AG04449 (cell line): ENCODE results near the gene SLC18A2.
"Not testable (repeated sequence)": the region's sequence is repeated elsewhere in the genome, so short reads cannot be mapped to it uniquely, and the experiment has no call there.

Source experiments
- CTCF ChIA-PET: fragments of 350-600 bp; formaldehyde crosslinking; extraction: SDS; loops from one replicate; lab custom pipeline; 2021; ENCODE audit warnings: antibody characterized with exemption; lab: Yijun Ruan, JAX
- POLR2A ChIA-PET: fragments of 400-600, 350-600 bp; formaldehyde crosslinking; extraction: SDS; loops from one replicate; lab custom pipeline; 2020; ENCODE audit warnings: antibody characterized with exemption, inconsistent platforms; lab: Yijun Ruan, JAX
- DNase-seq: peaks from one replicate; pipeline ENCODE4 v3.0.0-alpha.2; 2010; ENCODE audit warnings: low read depth, low spot score
- H3K4me3 ChIP-seq: 2 replicates; pipeline ENCODE4 v1.5.1; 2011; ENCODE audit warnings: low read depth, mild to moderate bottlenecking, control low read depth, low read length
- TF ChIP-seq, protein P1 (sequence below): IDR thresholded peaks from one replicate; pipeline ENCODE4 v1.5.1; 2011; ENCODE audit warnings: mild to moderate bottlenecking, moderate library complexity, low read length, control low read depth, inconsistent platforms; ENCODE audit not compliant: insufficient read depth; ENCODE audit errors: missing control alignments

SLC18A2 gene

DNA sequence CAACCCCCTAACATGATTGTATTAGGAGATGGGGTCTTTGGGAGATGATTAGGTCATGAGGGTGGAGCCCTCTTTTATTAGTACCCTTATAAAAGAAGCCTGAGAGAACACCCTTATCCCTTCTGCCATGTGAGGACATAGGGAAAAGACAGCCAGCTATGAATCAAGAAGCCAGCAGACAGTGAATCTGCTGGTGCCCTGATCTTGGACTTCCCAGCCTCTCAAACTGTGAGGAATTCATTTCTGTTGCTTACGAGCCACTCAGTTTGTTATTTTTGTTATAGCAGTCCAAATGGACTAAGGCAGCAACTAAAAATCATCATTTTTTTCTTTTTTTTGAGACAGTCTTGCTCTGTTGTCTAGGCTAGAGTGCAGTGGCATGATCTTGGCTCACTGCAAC lies 59.8 kb downstream of the SLC18A2 start:
- DNase-seq: no peak
- TF ChIP-seq, protein P1, sequence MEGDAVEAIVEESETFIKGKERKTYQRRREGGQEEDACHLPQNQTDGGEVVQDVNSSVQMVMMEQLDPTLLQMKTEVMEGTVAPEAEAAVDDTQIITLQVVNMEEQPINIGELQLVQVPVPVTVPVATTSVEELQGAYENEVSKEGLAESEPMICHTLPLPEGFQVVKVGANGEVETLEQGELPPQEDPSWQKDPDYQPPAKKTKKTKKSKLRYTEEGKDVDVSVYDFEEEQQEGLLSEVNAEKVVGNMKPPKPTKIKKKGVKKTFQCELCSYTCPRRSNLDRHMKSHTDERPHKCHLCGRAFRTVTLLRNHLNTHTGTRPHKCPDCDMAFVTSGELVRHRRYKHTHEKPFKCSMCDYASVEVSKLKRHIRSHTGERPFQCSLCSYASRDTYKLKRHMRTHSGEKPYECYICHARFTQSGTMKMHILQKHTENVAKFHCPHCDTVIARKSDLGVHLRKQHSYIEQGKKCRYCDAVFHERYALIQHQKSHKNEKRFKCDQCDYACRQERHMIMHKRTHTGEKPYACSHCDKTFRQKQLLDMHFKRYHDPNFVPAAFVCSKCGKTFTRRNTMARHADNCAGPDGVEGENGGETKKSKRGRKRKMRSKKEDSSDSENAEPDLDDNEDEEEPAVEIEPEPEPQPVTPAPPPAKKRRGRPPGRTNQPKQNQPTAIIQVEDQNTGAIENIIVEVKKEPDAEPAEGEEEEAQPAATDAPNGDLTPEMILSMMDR: no peak
- ChIA-PET POLR2A (no interaction called here), CTCF (interaction anchor here (2.6 to 3.9 kb wide), 2 partner anchors 19 to 84 kb away, joined by 10 to 30 read pairs; no protein-coding TSS in a partner anchor)
- H3K4me3 ChIP-seq: no peak overlapping the region

DNA sequence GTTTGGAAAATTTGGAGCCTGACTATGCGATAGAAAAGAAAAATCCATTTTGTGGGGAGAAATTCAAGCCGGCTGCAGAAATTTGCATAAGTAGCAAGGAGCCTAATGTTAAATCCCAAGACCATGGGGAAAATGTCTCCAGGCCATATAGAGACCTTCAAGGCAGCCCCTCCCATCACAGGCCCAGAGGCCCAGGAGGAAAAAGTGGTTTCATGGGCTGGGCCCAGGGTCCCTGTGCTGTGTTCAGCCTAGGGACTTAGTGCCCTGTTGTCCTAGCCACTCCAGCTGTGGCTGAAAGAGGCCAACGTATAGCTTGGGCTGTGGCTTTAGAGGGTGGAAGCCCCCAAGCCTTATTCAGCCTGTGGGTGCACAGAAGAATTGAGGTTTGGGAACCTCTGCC lies 62.5 kb downstream of the SLC18A2 start:
- POLR2A ChIA-PET, DNase-seq, H3K4me3 ChIP-seq: not testable (repeated sequence)
- CTCF ChIA-PET: interaction anchor here (0.7 to 1.1 kb wide), 3 partner anchors 16 to 87 kb away, joined by 3 to 6 read pairs (median 3); no protein-coding TSS in a partner anchor

DNA sequence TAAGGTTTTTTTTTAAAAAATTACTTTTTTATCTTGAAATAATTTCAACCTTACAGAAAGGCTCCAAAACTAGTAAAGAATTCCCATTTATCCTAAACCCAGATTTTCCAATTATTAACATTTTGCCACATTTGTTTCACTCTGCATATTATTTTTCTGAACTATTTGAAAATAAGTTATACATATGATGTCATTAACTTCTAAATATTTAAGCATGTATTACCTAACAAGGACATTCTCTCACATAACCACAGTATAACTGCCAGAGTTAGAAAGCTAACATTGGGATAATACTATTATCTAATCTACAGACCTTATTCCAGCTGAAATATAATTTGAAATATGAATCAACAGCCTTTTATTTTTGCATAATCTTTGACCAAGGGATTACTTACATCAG lies 65.8 kb downstream of the SLC18A2 start:
- TF ChIP-seq, protein P1: no peak
- DNase-seq: no peak
- no peak overlapping the region for H3K4me3 ChIP-seq
- CTCF ChIA-PET: interaction anchor here (1.0 to 6.2 kb wide), 2 partner anchors 12 to 90 kb away, joined by 3 to 49 read pairs; no protein-coding TSS in a partner anchor
- POLR2A ChIA-PET: no interaction called here

DNA sequence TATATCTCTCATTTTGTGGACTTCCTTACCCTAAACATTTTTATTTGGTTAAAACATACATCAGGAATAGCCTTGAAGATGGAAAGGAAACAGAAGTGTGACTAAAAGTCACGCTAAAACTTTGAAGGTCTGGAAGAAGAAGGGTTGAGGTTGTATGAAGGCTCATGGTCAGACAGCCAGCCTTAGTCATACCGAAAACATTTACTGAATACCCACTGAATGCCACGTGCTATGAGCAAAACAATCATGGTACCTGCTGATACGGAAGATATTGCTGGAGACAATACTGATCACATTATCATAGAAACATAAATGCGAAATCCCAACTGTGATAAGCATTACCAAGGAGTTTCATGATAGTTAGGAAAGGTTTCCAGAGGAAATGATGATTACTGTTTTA lies 70.3 kb downstream of the SLC18A2 start:
- no peak overlapping the region for H3K4me3 ChIP-seq
- DNase-seq: no peak
- ChIA-PET CTCF (interaction anchor here (0.9 to 6.2 kb wide), 3 partner anchors 8 to 94 kb away, joined by 3 to 49 read pairs (median 3); no protein-coding TSS in a partner anchor), POLR2A (no interaction called here)
- TF ChIP-seq, protein P1: no peak

DNA sequence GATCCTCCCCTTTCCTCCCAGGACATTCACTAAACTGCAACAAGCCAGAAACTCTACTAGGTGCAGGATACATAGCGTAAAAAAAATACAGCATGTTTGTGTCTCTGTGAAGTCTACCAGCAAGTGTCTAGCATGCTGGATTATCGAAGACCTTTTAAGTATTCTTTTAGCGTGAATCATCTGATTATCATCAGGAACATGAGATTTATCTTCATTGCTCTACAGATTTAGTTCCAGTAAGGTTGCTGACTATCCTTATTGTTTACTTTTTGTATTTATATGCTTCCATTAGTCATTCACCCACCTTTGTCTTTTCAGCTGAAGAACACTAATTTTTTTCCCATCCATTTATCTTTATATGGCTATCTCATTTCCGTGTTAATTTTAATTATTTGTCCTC lies 71.5 kb downstream of the SLC18A2 start:
- no peak for DNase-seq
- TF ChIP-seq, protein P1: no peak
- POLR2A ChIA-PET: no interaction called here
- H3K4me3 ChIP-seq: no peak overlapping the region
- CTCF ChIA-PET: interaction anchor here (0.9 kb wide), 2 partner anchors 95 to 96 kb away, joined by 3 read pairs; no protein-coding TSS in a partner anchor

DNA sequence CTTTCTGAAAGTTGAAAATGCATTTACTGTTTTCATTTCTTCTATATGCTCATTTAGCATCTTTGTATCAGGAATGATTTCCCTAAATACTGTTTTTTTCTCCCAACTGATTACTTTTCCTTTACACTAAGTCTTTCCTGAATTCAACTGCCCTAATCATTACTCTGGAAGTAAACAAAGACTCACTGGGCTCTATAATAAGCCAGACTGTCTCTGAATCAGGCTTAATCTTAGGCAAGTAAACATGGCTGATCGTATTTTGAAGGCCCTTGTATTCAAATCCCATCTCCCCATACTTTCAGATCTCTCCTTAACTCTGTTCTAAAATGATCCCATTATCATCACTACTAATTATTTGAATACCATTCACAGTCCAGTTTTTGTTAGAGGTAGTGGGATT lies 72.7 kb downstream of the SLC18A2 start:
- TF ChIP-seq, protein P1: no peak
- no peak overlapping the region for H3K4me3 ChIP-seq
- POLR2A ChIA-PET: no interaction called here
- no peak for DNase-seq
- CTCF ChIA-PET: interaction anchor here (0.9 to 7.8 kb wide), 4 partner anchors 9 to 97 kb away, joined by 3 to 267 read pairs (median 4); no protein-coding TSS in a partner anchor

DNA sequence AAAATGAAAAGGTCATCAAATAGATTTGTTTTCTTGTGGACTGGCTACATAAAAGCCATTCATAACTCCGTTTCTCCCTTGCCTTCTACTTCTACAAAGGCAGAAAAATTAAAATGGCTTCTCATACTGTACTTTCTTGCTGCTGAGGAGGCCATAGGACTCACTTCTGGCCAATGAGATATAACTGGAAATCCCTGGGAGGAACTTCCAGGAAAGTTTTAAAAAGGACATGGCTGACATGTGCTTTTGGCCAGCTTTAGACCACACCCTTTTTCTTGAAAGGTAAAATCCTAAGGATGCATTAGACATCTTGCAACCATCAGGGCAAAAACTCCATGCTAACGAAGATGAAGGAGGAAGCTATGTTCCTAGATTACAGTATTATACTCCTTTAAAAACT lies 75.8 kb downstream of the SLC18A2 start:
- H3K4me3 ChIP-seq: no peak overlapping the region
- TF ChIP-seq, protein P1: no peak
- ChIA-PET CTCF (interaction anchor here (7.8 kb wide), 1 partner anchor 97 kb away, joined by 267 read pairs; no protein-coding TSS in a partner anchor), POLR2A (no interaction called here)
- DNase-seq: no peak
